HepG2 (cell line): ENCODE results near the gene PRAMEF14. TPM values are rescaled to one million over a fixed set of nuclear protein-coding genes. Genes with fewer than 3 reads are reported as not detected.
"Not testable (repeated sequence)": the region's sequence is repeated elsewhere in the genome, so short reads cannot be mapped to it uniquely, and the experiment has no call there.

Experiments used
- ATAC-seq: fragments of 200-7000 bp; cut with Tn5 transposase; 3 replicates; pipeline ENCODE4 v1.9.1; 2020; ENCODE audit warnings: mild to moderate bottlenecking, moderate library complexity
- BruUV-seq: library from RNA; stranded (reverse); fragments of 400-500 nt; replicated peaks from 2 replicates; lab custom pipeline; 2021; lab: Mats Ljungman, UMichigan
- CTCF ChIA-PET: fragments of 300-600 bp; formaldehyde crosslinking; extraction: SDS; loops from one replicate; lab custom pipeline; 2021; ENCODE audit warnings: low total read pairs, inconsistent platforms, low intra/inter-chr PET ratio; lab: Yijun Ruan, JAX
- POLR2A ChIA-PET: fragments of 350-600 bp; sonication (Branson Sonifier 250); formaldehyde crosslinking; loops from one replicate; lab custom pipeline; 2020; ENCODE audit warnings: antibody characterized with exemption, inconsistent platforms; lab: Yijun Ruan, JAX
- DNase-seq: peaks from one replicate; pipeline ENCODE4 v3.0.0-alpha.2; 2015; ENCODE audit warnings: low spot score
- FAIRE-seq: peaks from 3 replicates; lab custom pipeline; 2011; peaks lifted over from hg19 to GRCh38; lab: Jason Lieb, UNC
- H2AFZ ChIP-seq: one replicate; pipeline ENCODE4 v1.6.1; 2011; ENCODE audit warnings: low read length, inconsistent platforms
- H3K27ac ChIP-seq: fragments of 300-600 bp; 3 replicates; pipeline ENCODE4 v1.8.0; 2011; ENCODE audit warnings: mixed run types, mild to moderate bottlenecking, mixed read lengths, low read length, inconsistent platforms; ENCODE audit not compliant: insufficient read depth; ENCODE audit errors: extremely low read length
- H3K27me3 ChIP-seq, 2 experiments: fragments of 200-600 bp in 1 of 2; 2 replicates in 1 of 2; 3 replicates in 1 of 2; pipeline versions ENCODE4 v1.6.0 to v1.8.0; 2011; ENCODE audit warnings: low read length in 2 of 2, mild to moderate bottlenecking in 2 of 2, moderate library complexity in 2 of 2, inconsistent platforms in 1 of 2; ENCODE audit not compliant: insufficient read depth in 2 of 2, control insufficient read depth in 1 of 2
- H3K36me3 ChIP-seq, 2 experiments: fragments of 200-600 bp in 1 of 2; replicated peaks in 1 of 2; 2 replicates in 1 of 2; 3 replicates in 1 of 2; pipeline versions ENCODE4 v1.5.1 to v1.8.0; 2011; ENCODE audit warnings: low read length in 2 of 2, inconsistent platforms in 1 of 2; ENCODE audit not compliant: insufficient read depth in 2 of 2, control insufficient read depth in 1 of 2
- H3K4me1 ChIP-seq: 2 replicates; pipeline ENCODE4 v1.5.1; 2012; ENCODE audit warnings: low read length, inconsistent platforms; ENCODE audit not compliant: insufficient read depth
- H3K4me2 ChIP-seq: 2 replicates; pipeline ENCODE4 v1.6.0; 2011; ENCODE audit warnings: low read depth, low read length, inconsistent platforms
- H3K4me3 ChIP-seq, 3 experiments: fragments of 200-600 bp in 1 of 3; sonication (generic), shearing (Covaris generic) in 1 of 3; replicated peaks in 1 of 3; 2 replicates each; pipeline ENCODE4 v1.5.1; 2011 to 2016; ENCODE audit warnings: low read length in 3 of 3, inconsistent platforms in 2 of 3, low read depth in 2 of 3, mild to moderate bottlenecking in 2 of 3, control low read depth in 1 of 3, mixed read lengths in 1 of 3; ENCODE audit not compliant: insufficient read depth in 1 of 3
- H3K79me2 ChIP-seq: one replicate; pipeline ENCODE4 v1.6.1; 2011; ENCODE audit warnings: low read length, inconsistent platforms; ENCODE audit not compliant: insufficient read depth
- H3K9ac ChIP-seq: 2 replicates; pipeline ENCODE4 v1.6.0; 2011; ENCODE audit warnings: mild to moderate bottlenecking, low read depth, low read length, inconsistent platforms; ENCODE audit not compliant: insufficient read depth
- H3K9me3 ChIP-seq: 2 replicates; pipeline ENCODE4 v1.5.1; 2012; ENCODE audit warnings: mild to moderate bottlenecking, low read length
- H4K20me1 ChIP-seq: 2 replicates; pipeline ENCODE4 v1.6.0; 2011; ENCODE audit warnings: inconsistent platforms, mild to moderate bottlenecking, low read length, moderate library complexity; ENCODE audit not compliant: insufficient read depth
- WGBS: methylation state at CpG from one replicate; pipeline ENCODE4 v1.1.6; 2017; ENCODE audit warnings: low lambda C conversion rate; 5-methylcytosine and 5-hydroxymethylcytosine counted together
- in situ Hi-C: cut with HindIII; loops from 2 replicates; pipeline ENCODE4 v1.10.0; 2017; ENCODE audit warnings: low pct_unique_long_range_greater_than_20kb; ENCODE audit not compliant: extremely low pct_ligation_motif_present
- intact Hi-C: fragments of 100-400 bp; cut with micrococcal nuclease; formaldehyde crosslinking; loops from one replicate; pipeline ENCODE4 v1.10.0; 2022; ENCODE audit not compliant: unreplicated experiment
- polyA plus RNA-seq, 8 experiments: library from polyadenylated mRNA; depleted of rRNA in 3 of 8; stranded (reverse) in 7 of 8; unstranded in 1 of 8; fragments of >200 nt; fragmentation: Illumina TruSeq in 4 of 8; extraction: Trizol in 4 of 8; gene quantifications; 2 replicates each; pipeline versions ENCODE4 v1.2.1 to v1.2.3, GENCODE V29; 2011 to 2016; ENCODE audit warnings: low read depth in 4 of 8, missing spikeins in 1 of 8, mixed read lengths in 1 of 8; ENCODE audit not compliant: insufficient read depth in 1 of 8
- total RNA-seq, 5 experiments: library from RNA; depleted of rRNA; stranded (reverse); fragments of >200 nt; fragmentation: Illumina TruSeq; extraction: Trizol; gene quantifications; 2 replicates each; pipeline ENCODE4 v1.2.3, GENCODE V29; 2016; ENCODE audit warnings: low read depth in 1 of 5

PRAMEF14 gene
- total and polyA plus RNA-seq, 2 of the 13 experiments (the other 11 are each of a cell fraction or from before 2014, with no cell fraction given) = not detected

DNA sequence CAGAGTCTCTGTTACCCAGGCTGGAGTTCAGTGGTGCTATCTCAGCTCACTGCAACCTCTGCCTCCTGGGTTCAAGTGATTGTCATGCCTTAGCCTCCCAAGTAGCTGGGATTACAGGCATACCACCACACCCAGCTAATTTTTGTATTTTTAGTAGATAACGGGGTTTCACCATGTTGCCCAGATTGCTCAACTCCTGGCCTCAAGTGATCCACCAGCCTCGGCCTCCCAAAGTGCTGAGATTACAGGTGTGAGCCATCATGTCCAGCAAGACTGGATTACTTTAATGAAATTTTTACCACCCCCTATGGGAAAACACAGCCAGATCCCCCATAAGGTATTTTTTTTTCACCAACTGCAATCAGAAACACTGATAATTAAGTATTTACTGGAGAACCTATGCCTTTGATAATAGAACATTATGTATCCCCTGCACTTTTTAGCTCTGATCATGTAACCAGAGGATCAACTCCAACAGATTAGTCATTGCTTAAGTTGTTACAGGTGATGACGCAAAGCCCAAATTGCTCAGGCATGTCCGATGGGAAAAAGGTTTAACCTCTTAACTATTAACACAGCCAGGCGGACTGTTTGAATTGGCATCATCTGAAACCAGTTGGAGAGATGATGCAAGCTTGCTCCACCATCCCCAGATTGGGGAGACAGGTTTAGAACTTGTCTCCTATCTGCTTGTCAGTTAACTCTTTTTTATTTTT is 49.6 kb downstream of the PRAMEF14 start:
- H3K9me3 ChIP-seq, H3K4me2 ChIP-seq, H3K27me3 ChIP-seq, H3K9ac ChIP-seq, ATAC-seq, H3K4me1 ChIP-seq, CTCF ChIA-PET, POLR2A ChIA-PET, BruUV-seq, H2AFZ ChIP-seq, in situ Hi-C loops, H3K79me2 ChIP-seq, DNase-seq, intact Hi-C loops, FAIRE-seq, H3K4me3 ChIP-seq, H3K36me3 ChIP-seq, H4K20me1 ChIP-seq, H3K27ac ChIP-seq: not testable (repeated sequence)
- 23% methylated on average over 2 of the region's 5 CpGs for WGBS

Other genes with a start within 250 kb of the PRAMEF14 start
- gene HNRNPCL2, start 230.3 kb downstream of the PRAMEF14 start, total RNA-seq (2016; rRNA removed; fragmentation: Illumina TruSeq; extraction: Trizol) = not detected in 2 replicates
- gene HNRNPCL2, start 230.3 kb downstream of the PRAMEF14 start, polyA plus RNA-seq (2011; rRNA removed) = not detected in 2 replicates
- gene PRAMEF26, start 191.1 kb downstream of the PRAMEF14 start, total RNA-seq (2016; rRNA removed; fragmentation: Illumina TruSeq; extraction: Trizol) = not detected in 2 replicates
- not detected in 2 replicates for gene PRAMEF26, start 191.1 kb downstream of the PRAMEF14 start, polyA plus RNA-seq (2011; rRNA removed)
- not detected in 2 replicates for gene HNRNPCL4, start 181.5 kb downstream of the PRAMEF14 start, total RNA-seq (2016; rRNA removed; fragmentation: Illumina TruSeq; extraction: Trizol)
- gene HNRNPCL4, start 181.5 kb downstream of the PRAMEF14 start, polyA plus RNA-seq (2011; rRNA removed) = not detected in 2 replicates
- gene PRAMEF9, start 175.3 kb downstream of the PRAMEF14 start, total RNA-seq (2016; rRNA removed; fragmentation: Illumina TruSeq; extraction: Trizol) = not detected in 2 replicates
- gene PRAMEF9, start 175.3 kb downstream of the PRAMEF14 start, polyA plus RNA-seq (2011; rRNA removed) = not detected in 2 replicates
- gene PRAMEF13, start 145.7 kb downstream of the PRAMEF14 start, total RNA-seq (2016; rRNA removed; fragmentation: Illumina TruSeq; extraction: Trizol) = not detected in 2 replicates
- gene PRAMEF13, start 145.7 kb downstream of the PRAMEF14 start, polyA plus RNA-seq (2011; rRNA removed) = not detected in 2 replicates
- gene PRAMEF18, start 121.0 kb downstream of the PRAMEF14 start, total RNA-seq (2016; rRNA removed; fragmentation: Illumina TruSeq; extraction: Trizol) = not detected in 2 replicates
- gene PRAMEF18, start 121.0 kb downstream of the PRAMEF14 start, polyA plus RNA-seq (2011; rRNA removed) = not detected in 2 replicates
- gene PRAMEF5, start 92.9 kb downstream of the PRAMEF14 start, total RNA-seq (2016; rRNA removed; fragmentation: Illumina TruSeq; extraction: Trizol) = not detected in 2 replicates
- gene PRAMEF5, start 92.9 kb downstream of the PRAMEF14 start, polyA plus RNA-seq (2011; rRNA removed) = not detected in 2 replicates
- gene PRAMEF8, start 62.0 kb downstream of the PRAMEF14 start, total RNA-seq (2016; rRNA removed; fragmentation: Illumina TruSeq; extraction: Trizol) = not detected in 2 replicates
- not detected in 2 replicates for gene PRAMEF8, start 62.0 kb downstream of the PRAMEF14 start, polyA plus RNA-seq (2011; rRNA removed)
- not detected in 2 replicates for gene PRAMEF33, start 43.6 kb downstream of the PRAMEF14 start, total RNA-seq (2016; rRNA removed; fragmentation: Illumina TruSeq; extraction: Trizol)
- not detected in 2 replicates for gene PRAMEF33, start 43.6 kb downstream of the PRAMEF14 start, polyA plus RNA-seq (2011; rRNA removed)
- not detected in 2 replicates for gene PRAMEF15, start 31.6 kb downstream of the PRAMEF14 start, total RNA-seq (2016; rRNA removed; fragmentation: Illumina TruSeq; extraction: Trizol)
- gene PRAMEF15, start 31.6 kb downstream of the PRAMEF14 start, polyA plus RNA-seq (2011; rRNA removed) = not detected in 2 replicates
- not detected in 2 replicates for gene PRAMEF19, start 24.8 kb upstream of the PRAMEF14 start, total RNA-seq (2016; rRNA removed; fragmentation: Illumina TruSeq; extraction: Trizol)
- not detected in 2 replicates for gene PRAMEF19, start 24.8 kb upstream of the PRAMEF14 start, polyA plus RNA-seq (2011; rRNA removed)
- not detected in 2 replicates for gene PRAMEF17, start 42.5 kb upstream of the PRAMEF14 start, total RNA-seq (2016; rRNA removed; fragmentation: Illumina TruSeq; extraction: Trizol)
- not detected in 2 replicates for gene PRAMEF17, start 42.5 kb upstream of the PRAMEF14 start, polyA plus RNA-seq (2011; rRNA removed)
- gene PRAMEF20, start 63.3 kb upstream of the PRAMEF14 start, total RNA-seq (2016; rRNA removed; fragmentation: Illumina TruSeq; extraction: Trizol) = not detected in 2 replicates
- gene PRAMEF20, start 63.3 kb upstream of the PRAMEF14 start, polyA plus RNA-seq (2011; rRNA removed) = not detected in 2 replicates
- gene LRRC38, start 166.9 kb upstream of the PRAMEF14 start, total RNA-seq (2016; rRNA removed; fragmentation: Illumina TruSeq; extraction: Trizol) = not detected in 2 replicates
- not detected in 2 replicates for gene LRRC38, start 166.9 kb upstream of the PRAMEF14 start, polyA plus RNA-seq (2011; rRNA removed)
- not detected in 2 replicates for gene PDPN, start 236.7 kb upstream of the PRAMEF14 start, total RNA-seq (2016; rRNA removed; fragmentation: Illumina TruSeq; extraction: Trizol)
- gene PDPN, start 236.7 kb upstream of the PRAMEF14 start, polyA plus RNA-seq (2011; rRNA removed) = not detected in 2 replicates